HG03432 (cell line): ENCODE measurements around the gene SLC16A4.
"Not testable (repeated sequence)": the region's sequence is repeated elsewhere in the genome, so short reads cannot be mapped to it uniquely, and the experiment has no call there.

Experiments
- ATAC-seq: cut with Tn5 transposase; IDR thresholded peaks from one replicate; pipeline ENCODE4 v1.9.1; 2021; ENCODE audit warnings: mild to moderate bottlenecking, moderate library complexity; ENCODE audit not compliant: unreplicated experiment

SLC16A4 gene

GRCh38 chr1:110409316-110409715, 18.5 kb upstream of the SLC16A4 start:
- ATAC-seq = no peak

GRCh38 chr1:110408488-110408887, 17.7 kb upstream of the SLC16A4 start:
- ATAC-seq = no peak

- ATAC-seq = peak; percentile 91
Measured at GRCh38 chr1:110407260-110408210, 16.7 kb upstream of the SLC16A4 start, which contains the start of gene LAMTOR5. TSS of gene LAMTOR5 (minus strand) at chr1:110407694. CDS start at chr1:110407620, 74 bp downstream.

GRCh38 chr1:110406407-110406806, 15.6 kb upstream of the SLC16A4 start:
- ATAC-seq = not testable (repeated sequence)

GRCh38 chr1:110404401-110404800, 13.6 kb upstream of the SLC16A4 start:
- no peak for ATAC-seq

GRCh38 chr1:110403805-110404204, 13.0 kb upstream of the SLC16A4 start:
- ATAC-seq = no peak

GRCh38 chr1:110396259-110396958, 5.6 kb upstream of the SLC16A4 start:
- ATAC-seq = not testable (repeated sequence)

GRCh38 chr1:110394493-110394820, 3.6 kb upstream of the SLC16A4 start:
- ATAC-seq = no peak

- no peak for ATAC-seq
Measured at GRCh38 chr1:110393691-110394492, 3.1 kb upstream of the SLC16A4 start.

- ATAC-seq = no peak
Measured at GRCh38 chr1:110393286-110393685, 2.5 kb upstream of the SLC16A4 start.

- no peak for ATAC-seq
Measured at GRCh38 chr1:110390096-110390495, 730 bp downstream of the SLC16A4 start.

GRCh38 chr1:110387048-110387754, 3.6 kb downstream of the SLC16A4 start:
- no peak for ATAC-seq

GRCh38 chr1:110385369-110385768, 5.5 kb downstream of the SLC16A4 start:
- ATAC-seq = no peak

GRCh38 chr1:110384581-110385321, 6.1 kb downstream of the SLC16A4 start:
- peak; percentile 65 for ATAC-seq

GRCh38 chr1:110383251-110383990, 7.4 kb downstream of the SLC16A4 start:
- no peak for ATAC-seq

- no peak for ATAC-seq
Measured at GRCh38 chr1:110380672-110381283, 10.0 kb downstream of the SLC16A4 start.

- no peak for ATAC-seq
Measured at GRCh38 chr1:110375490-110375889, 15.3 kb downstream of the SLC16A4 start.

- ATAC-seq = no peak
Measured at GRCh38 chr1:110370827-110371226, 20.0 kb downstream of the SLC16A4 start.

GRCh38 chr1:110364221-110364620, 26.6 kb downstream of the SLC16A4 start:
- no peak for ATAC-seq
